Muscle of leg (tissue), 11 donors: ENCODE data around the gene PSME3IP1. TPM values are rescaled to one million over a fixed set of nuclear protein-coding genes. Genes with fewer than 3 reads are reported as not detected.
A peak's percentile ranks its signal among the peaks of the same experiment; 100 is the strongest.

ENCODE experiments used
- DNase-seq: peaks from one replicate; pipeline ENCODE4 v3.0.0; 2013
- H3K27ac ChIP-seq: one replicate; pipeline ENCODE4 v1.5.1; 2013; ENCODE audit warnings: mild to moderate bottlenecking, low read length, control low read depth
- H3K27me3 ChIP-seq: one replicate; pipeline ENCODE4 v1.6.1; 2013; ENCODE audit warnings: low read length; ENCODE audit not compliant: control insufficient read depth, insufficient read depth
- H3K36me3 ChIP-seq: one replicate; pipeline ENCODE4 v1.6.1; 2013; ENCODE audit warnings: low read length; ENCODE audit not compliant: control insufficient read depth, insufficient read depth
- H3K4me1 ChIP-seq: one replicate; pipeline ENCODE4 v1.6.1; 2013; ENCODE audit warnings: low read length; ENCODE audit not compliant: control insufficient read depth, insufficient read depth
- H3K4me3 ChIP-seq: one replicate; pipeline ENCODE4 v1.5.1; 2013; ENCODE audit warnings: low read length, control low read depth
- H3K9me3 ChIP-seq: replicated peaks from 2 replicates; pipeline ENCODE4 v1.6.1; 2013; ENCODE audit warnings: low read depth, low read length; ENCODE audit not compliant: control insufficient read depth
- WGBS: methylation state at CpG from one replicate; pipeline ENCODE4 v1.1.5; 2013; ENCODE audit warnings: missing lambda C conversion rate; ENCODE audit not compliant: insufficient coverage; 5-methylcytosine and 5-hydroxymethylcytosine counted together
- polyA plus RNA-seq, 8 donors: library from polyadenylated mRNA; unstranded; fragments of 120-200 nt; gene quantifications; one replicate each; pipeline versions ENCODE4 v1.2.1 to v1.2.3, GENCODE V29; 2013; ENCODE audit warnings: inconsistent platforms in 1 of 8, low replicate concordance in 1 of 8; ENCODE audit not compliant: insufficient read length in 8 of 8, insufficient read depth in 1 of 8
- total RNA-seq: library from RNA; stranded (reverse); fragments of 120-200 nt; gene quantifications from one replicate; pipeline ENCODE4 v1.2.4, GENCODE V29; 2013

PSME3IP1 gene
- total and polyA plus RNA-seq, 9 donors: 40.9 to 64.2 (median 56.4) TPM

DNA sequence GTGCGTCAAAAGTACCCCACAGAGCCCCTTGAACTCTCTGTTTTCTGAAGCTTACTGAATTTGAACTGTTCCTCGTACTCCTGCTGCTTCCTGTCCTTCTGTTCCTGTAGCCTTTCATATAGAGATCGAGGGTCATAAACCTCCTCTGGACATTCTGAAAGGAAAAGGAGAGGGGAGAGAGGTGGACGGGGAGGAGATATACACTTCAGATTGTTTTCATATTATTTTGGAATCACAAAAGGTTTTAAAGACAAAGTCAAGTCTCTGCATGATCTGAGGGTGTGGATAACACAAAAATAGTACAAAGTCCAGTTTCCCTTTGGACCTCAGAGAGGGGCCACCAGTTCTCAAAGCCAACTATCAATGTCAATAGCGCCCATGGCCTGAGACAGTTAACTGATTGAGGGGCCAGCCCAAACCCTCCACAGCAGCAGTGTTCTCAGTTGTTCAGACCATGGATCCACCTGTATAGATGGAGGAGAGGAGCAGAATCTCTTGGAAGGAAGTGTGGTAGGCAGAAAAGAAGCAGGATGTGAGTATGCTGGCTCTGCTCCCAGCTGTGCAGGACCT, 13.0 kb downstream of the PSME3IP1 start:
- Histone ChIP-seq H3K36me3 (peaks cover 28% of the 10 kb centered on the region), H3K4me1 (no peaks in the 10 kb centered on the region), H3K4me3 (no peak overlapping the region), H3K27me3 (no peaks in the 10 kb centered on the region), H3K27ac (no peak overlapping the region), H3K9me3 (no peaks in the 10 kb centered on the region)
- DNase-seq: no peak
- 75% methylated on average over 1 of the region's 5 CpGs for WGBS

DNA sequence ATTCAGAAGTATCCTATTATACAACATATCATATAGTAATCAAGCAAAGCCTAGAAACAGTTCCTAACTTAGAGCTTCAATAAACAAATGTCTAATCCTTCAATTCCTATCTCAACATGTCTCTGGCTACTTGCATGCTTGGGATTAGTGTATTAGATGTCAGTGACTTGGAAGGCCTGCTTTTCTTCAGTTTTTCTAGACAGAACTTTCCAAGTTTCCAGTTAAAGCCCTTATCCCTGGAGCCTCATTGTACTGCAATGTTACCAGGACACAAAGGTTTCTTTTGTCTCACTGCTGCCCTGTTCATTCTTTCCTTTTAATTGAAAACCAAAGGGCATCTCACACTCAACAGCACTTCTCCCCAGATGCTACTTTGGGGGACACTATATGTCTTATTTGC, 16.5 kb downstream of the PSME3IP1 start:
- DNase-seq: no peak
- H3K9me3 ChIP-seq: no peaks in the 10 kb centered on the region
- H3K27me3 ChIP-seq: no peaks in the 10 kb centered on the region
- H3K4me3 ChIP-seq: no peak overlapping the region
- peaks cover 51% of the 10 kb centered on the region for H3K36me3 ChIP-seq
- peaks cover 4% of the 10 kb centered on the region for H3K4me1 ChIP-seq
- H3K27ac ChIP-seq: no peak overlapping the region

DNA sequence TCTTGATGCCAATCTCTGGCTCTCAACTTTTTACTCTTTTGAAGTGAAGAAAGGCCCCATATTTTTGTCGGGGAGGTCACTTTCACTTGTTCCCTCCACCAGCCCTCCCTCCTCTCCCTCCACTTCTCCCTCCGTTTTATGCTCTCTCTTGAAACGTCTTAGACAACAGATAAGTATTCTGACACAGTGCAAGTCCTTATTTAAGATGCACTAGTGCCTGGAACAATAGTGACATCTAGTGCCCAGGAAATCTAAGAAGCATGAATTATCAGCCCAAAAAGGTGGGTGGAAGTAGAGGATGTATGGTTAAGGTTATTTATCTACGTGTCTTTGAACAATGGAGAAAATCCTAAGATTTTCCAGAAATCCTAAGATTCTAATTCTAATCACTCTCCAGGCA, 17.9 kb downstream of the PSME3IP1 start:
- peak; percentile 88 for DNase-seq
- H3K27me3 ChIP-seq: no peaks in the 10 kb centered on the region
- no peaks in the 10 kb centered on the region for H3K9me3 ChIP-seq
- no peak overlapping the region for H3K27ac ChIP-seq
- 43% methylated on average over 1 of the region's 4 CpGs for WGBS
- no peak overlapping the region for H3K4me3 ChIP-seq
- H3K4me1 ChIP-seq: peaks cover 4% of the 10 kb centered on the region
- peaks cover 55% of the 10 kb centered on the region for H3K36me3 ChIP-seq

DNA sequence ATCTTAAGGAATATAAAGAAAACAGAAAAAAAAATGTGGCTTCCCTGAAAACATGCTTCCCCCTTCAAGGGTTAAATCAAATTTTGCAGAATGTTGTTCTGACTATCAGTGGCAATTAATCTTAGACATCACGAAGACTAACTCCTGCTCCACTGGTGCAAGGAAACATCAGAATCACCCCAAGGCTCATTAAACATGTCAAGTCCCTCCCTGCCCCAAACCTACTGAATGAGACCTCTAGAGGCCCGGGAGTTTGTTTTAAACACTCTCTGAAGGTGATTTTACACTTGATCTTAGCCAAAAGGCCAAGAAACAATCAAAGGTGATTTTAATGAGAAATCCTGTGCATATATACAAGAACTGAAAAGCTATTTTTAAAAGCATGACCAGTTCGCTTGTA, 18.3 kb downstream of the PSME3IP1 start:
- no CpG with 5 or more reads among the region's 3 CpGs for WGBS
- no peak overlapping the region for H3K27ac ChIP-seq
- peaks cover 51% of the 10 kb centered on the region for H3K36me3 ChIP-seq
- no peaks in the 10 kb centered on the region for H3K9me3 ChIP-seq
- H3K27me3 ChIP-seq: no peaks in the 10 kb centered on the region
- no peak overlapping the region for H3K4me3 ChIP-seq
- no peak for DNase-seq
- H3K4me1 ChIP-seq: peaks cover 4% of the 10 kb centered on the region

DNA sequence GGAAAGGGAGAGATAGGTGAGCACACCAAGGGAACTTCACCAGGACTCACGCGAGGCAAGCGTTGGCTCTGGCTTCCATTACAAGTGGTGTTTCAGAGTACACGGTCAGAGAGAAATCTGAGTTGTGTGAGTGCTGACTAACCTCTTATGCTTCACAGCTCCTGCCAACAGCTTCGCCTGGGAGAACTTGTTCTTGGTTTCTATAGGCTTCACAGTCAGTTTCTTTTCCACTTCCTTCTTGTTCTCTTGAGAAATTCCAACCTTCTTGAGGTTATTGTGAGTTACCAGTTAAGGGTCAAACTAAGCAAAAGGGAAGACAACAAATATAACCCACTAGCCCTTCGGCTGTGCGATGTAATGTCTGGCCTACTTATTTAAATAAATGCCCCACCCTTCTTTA, 18.9 kb downstream of the PSME3IP1 start:
- Histone ChIP-seq H3K4me3 (no peak overlapping the region), H3K36me3 (peaks cover 50% of the 10 kb centered on the region), H3K27me3 (no peaks in the 10 kb centered on the region), H3K27ac (no peak overlapping the region), H3K9me3 (no peaks in the 10 kb centered on the region), H3K4me1 (peaks cover 4% of the 10 kb centered on the region)
- peak; percentile 75 for DNase-seq
- WGBS: 69% methylated on average over 4 of the region's 7 CpGs

DNA sequence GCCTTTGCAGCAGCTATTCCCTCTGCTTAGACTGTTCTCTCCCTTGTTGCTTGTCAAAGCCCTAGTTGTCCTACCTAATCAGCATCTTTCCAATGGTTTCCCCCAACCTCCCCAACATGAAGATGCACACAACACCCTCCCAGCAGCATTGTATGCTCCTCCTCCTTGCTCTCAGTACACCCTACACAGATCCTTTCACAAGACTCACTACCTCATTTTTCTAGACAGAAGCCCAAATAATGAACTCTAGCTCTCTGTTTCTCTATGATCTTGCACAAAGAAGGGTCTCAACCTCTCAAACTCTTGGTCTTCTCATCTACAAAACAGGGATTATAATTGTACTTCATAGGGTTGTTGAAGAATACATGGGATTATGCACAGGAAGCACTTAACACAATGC, 19.4 kb downstream of the PSME3IP1 start:
- peaks cover 45% of the 10 kb centered on the region for H3K36me3 ChIP-seq

DNA sequence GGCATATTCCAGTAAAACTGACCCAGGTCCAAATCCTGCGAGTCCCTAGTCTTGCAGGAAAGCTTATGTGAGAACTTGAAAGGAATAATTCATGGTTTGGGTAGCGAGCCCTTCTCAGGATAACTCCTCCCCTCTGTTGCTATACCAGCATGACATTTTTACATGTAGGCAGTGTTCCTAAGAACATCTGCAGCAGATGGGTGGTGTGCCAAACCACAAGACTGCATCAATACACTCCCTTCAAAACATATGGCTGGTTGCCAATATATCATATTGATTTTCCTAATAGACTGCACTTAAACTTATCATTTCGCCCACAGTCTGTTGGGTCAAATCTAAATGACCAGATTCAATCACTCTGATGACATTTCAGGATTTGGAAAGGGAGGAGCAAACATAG, 19.9 kb downstream of the PSME3IP1 start:
- H3K27me3 ChIP-seq: no peaks in the 10 kb centered on the region
- H3K9me3 ChIP-seq: no peaks in the 10 kb centered on the region
- no CpG with 5 or more reads among the region's 3 CpGs for WGBS
- H3K36me3 ChIP-seq: peaks cover 41% of the 10 kb centered on the region
- DNase-seq: no peak
- peaks cover 4% of the 10 kb centered on the region for H3K4me1 ChIP-seq
- no peak overlapping the region for H3K4me3 ChIP-seq
- H3K27ac ChIP-seq: no peak overlapping the region

More for the DNA sequence above, 19.4 kb downstream of the PSME3IP1 start:
- Histone ChIP-seq H3K27ac (no peak overlapping the region), H3K4me3 (no peak overlapping the region), H3K27me3 (no peaks in the 10 kb centered on the region), H3K4me1 (peaks cover 4% of the 10 kb centered on the region), H3K9me3 (no peaks in the 10 kb centered on the region)
- DNase-seq: no peak

DNA sequence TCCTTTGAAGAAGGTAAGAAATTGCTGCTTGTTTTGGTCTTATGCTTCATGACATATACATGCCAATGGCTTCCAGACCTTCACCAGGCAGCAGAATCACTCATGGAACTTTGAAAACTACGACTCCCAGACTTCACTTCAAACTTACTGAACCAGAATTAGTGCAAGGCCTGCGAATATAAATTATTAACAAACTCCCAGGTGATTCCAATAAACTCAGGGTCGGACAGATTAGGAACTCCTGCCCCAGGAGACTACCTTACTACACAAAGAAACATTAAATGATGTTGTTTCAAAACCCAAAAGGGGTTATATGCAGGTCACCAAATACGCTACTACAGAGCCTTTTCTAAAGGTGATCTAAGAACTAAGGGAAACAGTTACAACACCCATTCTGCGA, 20.4 kb downstream of the PSME3IP1 start:
- Histone ChIP-seq H3K4me1 (peaks cover 4% of the 10 kb centered on the region), H3K9me3 (no peaks in the 10 kb centered on the region), H3K27me3 (no peaks in the 10 kb centered on the region), H3K27ac (no peak overlapping the region), H3K4me3 (no peak overlapping the region), H3K36me3 (peaks cover 39% of the 10 kb centered on the region)
- WGBS: no CpG with 5 or more reads among the region's 5 CpGs
- DNase-seq: no peak

DNA sequence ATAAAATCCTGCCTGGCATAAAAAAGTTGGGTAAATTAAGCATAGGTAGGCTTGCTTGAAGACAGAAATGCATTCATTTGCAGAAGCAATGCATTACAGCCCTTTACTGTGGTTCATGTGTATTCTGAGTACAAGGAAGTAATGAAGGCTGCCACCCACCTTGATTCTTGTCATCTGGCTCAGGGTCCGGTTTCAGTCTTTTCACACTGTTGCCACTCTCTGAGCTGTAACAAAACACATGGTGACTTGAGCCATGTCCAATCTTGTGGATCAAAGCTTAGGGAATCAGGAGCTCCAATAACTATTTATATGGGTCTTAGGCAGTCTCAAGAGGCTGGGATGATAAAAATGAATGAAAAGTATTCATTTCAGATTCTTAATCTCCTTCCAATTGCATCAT, 22.0 kb downstream of the PSME3IP1 start:
- Histone ChIP-seq H3K36me3 (peaks cover 41% of the 10 kb centered on the region), H3K27me3 (no peaks in the 10 kb centered on the region), H3K4me3 (no peak overlapping the region), H3K27ac (no peak overlapping the region), H3K9me3 (no peaks in the 10 kb centered on the region), H3K4me1 (peaks cover 4% of the 10 kb centered on the region)
- no CpG with 5 or more reads among the region's 1 CpG for WGBS
- DNase-seq: no peak

DNA sequence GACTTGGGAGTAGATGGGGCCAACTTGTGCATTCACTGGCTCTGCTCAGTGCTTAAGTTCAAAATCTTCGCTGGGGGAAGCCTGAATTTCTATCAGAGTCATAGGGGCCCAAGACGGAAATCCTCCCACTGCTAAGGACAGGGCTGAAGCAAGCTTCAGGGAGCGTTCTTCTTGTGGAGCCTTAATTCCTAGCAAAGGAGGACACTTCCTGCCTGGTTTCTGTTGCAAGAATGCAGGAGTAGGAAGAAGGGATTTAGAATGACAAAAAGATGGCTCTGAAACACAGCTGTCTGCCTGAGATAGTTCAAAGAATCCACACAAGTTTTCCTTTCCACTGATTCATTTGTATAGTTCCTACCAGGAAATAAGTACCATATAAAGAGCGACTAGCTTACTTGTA, 26.4 kb downstream of the PSME3IP1 start:
- 47% methylated on average over 3 of the region's 4 CpGs for WGBS
- Histone ChIP-seq H3K36me3 (peaks cover 33% of the 10 kb centered on the region), H3K27ac (no peak overlapping the region), H3K4me3 (no peak overlapping the region), H3K4me1 (no peaks in the 10 kb centered on the region), H3K9me3 (no peaks in the 10 kb centered on the region), H3K27me3 (no peaks in the 10 kb centered on the region)
- no peak for DNase-seq

DNA sequence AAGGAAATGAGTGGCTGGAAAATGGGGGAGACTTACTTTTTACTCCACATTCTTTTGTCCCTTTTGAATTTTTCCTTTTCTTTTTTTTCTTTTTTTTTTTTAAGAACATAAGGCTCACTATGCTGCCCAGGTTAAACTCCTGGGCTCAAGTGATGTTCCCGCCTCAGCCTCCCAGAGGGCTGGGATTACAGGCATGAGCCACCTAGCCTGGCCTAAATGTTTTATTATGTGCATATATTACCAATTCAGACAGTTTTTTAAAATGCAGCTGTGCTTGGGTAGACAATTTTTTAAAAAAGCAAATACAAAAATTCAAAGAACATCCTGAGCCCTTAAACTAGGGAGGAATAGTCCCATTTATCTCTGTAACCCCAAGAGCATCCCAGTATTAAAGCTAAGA, 28.3 kb downstream of the PSME3IP1 start:
- no peaks in the 10 kb centered on the region for H3K4me1 ChIP-seq
- H3K27me3 ChIP-seq: no peaks in the 10 kb centered on the region
- DNase-seq: no peak
- no CpG with 5 or more reads among the region's 1 CpG for WGBS
- no peak overlapping the region for H3K27ac ChIP-seq
- H3K4me3 ChIP-seq: no peak overlapping the region
- H3K36me3 ChIP-seq: peaks cover 44% of the 10 kb centered on the region
- H3K9me3 ChIP-seq: no peaks in the 10 kb centered on the region
